GM12878 (cell line): ENCODE measurements around the gene CLEC20A. TPM values are rescaled to one million over a fixed set of nuclear protein-coding genes. Genes with fewer than 3 reads are reported as not detected.

ENCODE experiments used
- ATAC-seq: fragments of 200-7000 bp; cut with Tn5 transposase; 3 replicates; pipeline ENCODE4 v1.9.1; 2020; ENCODE audit warnings: mild to moderate bottlenecking, moderate library complexity
- BruUV-seq: library from RNA; stranded (reverse); fragments of 400-500 nt; replicated peaks from 2 replicates; lab custom pipeline; 2021; lab: Mats Ljungman, UMichigan
- CTCF ChIA-PET: fragments of 300-600 bp; sonication (Branson Sonifier 250); formaldehyde crosslinking; extraction: SDS; loops from one replicate; lab custom pipeline; 2021; ENCODE audit warnings: inconsistent platforms; lab: Yijun Ruan, JAX
- POLR2A ChIA-PET: fragments of 350-600 bp; formaldehyde crosslinking; extraction: SDS; loops from one replicate; lab custom pipeline; 2021; ENCODE audit warnings: inconsistent platforms; lab: Charles Lee
- RAD21 ChIA-PET: fragments of 300-600 bp; sonication (Branson Sonifier 250); formaldehyde crosslinking; loops from one replicate; lab custom pipeline; 2023; ENCODE audit warnings: antibody characterized with exemption; ENCODE audit not compliant: unreplicated experiment; lab: Charles Lee
- SMC1A ChIA-PET: fragments of 300-600 bp; sonication (Branson Sonifier 250); formaldehyde crosslinking; loops from one replicate; lab custom pipeline; 2023; ENCODE audit not compliant: unreplicated experiment, uncharacterized antibody; lab: Charles Lee
- DNase-seq: peaks from one replicate; pipeline ENCODE4 v3.0.0-alpha.2; 2011; ENCODE audit warnings: low read depth, low spot score
- FAIRE-seq: peaks from 3 replicates; lab custom pipeline; 2011; peaks lifted over from hg19 to GRCh38; lab: Jason Lieb, UNC
- H2AFZ ChIP-seq: 2 replicates; pipeline ENCODE4 v1.6.0; 2011; ENCODE audit warnings: low read depth, low read length, control low read depth; ENCODE audit not compliant: control insufficient read depth
- H3K27ac ChIP-seq: 2 replicates; pipeline ENCODE4 v1.5.1; 2011; ENCODE audit warnings: control low read depth; ENCODE audit not compliant: control insufficient read depth, insufficient read depth
- H3K27me3 ChIP-seq, 2 experiments: replicated peaks in 1 of 2; 2 replicates each; pipeline versions ENCODE4 v1.6.0 to v1.6.1; 2011; ENCODE audit warnings: low read length in 1 of 2; ENCODE audit not compliant: control insufficient read depth in 2 of 2, insufficient read depth in 2 of 2
- H3K36me3 ChIP-seq, 2 experiments: 2 replicates each; pipeline ENCODE4 v1.5.1; 2011; ENCODE audit warnings: low read length in 1 of 2; ENCODE audit not compliant: control insufficient read depth in 2 of 2, insufficient read depth in 2 of 2
- H3K4me1 ChIP-seq: 2 replicates; pipeline ENCODE4 v1.6.1; 2011; ENCODE audit warnings: mild to moderate bottlenecking, low read length, moderate library complexity, mixed read lengths; ENCODE audit not compliant: control insufficient read depth, insufficient read depth
- H3K4me2 ChIP-seq: 2 replicates; pipeline ENCODE4 v1.6.0; 2011; ENCODE audit warnings: control low read depth; ENCODE audit not compliant: control insufficient read depth, insufficient read depth
- H3K4me3 ChIP-seq: fragments of 200-600 bp; sonication (generic); 2 replicates; pipeline ENCODE4 v1.5.1; 2016
- H3K79me2 ChIP-seq: 2 replicates; pipeline ENCODE4 v1.6.0; 2011; ENCODE audit warnings: low read length; ENCODE audit not compliant: control insufficient read depth, insufficient read depth
- H3K9ac ChIP-seq: 2 replicates; pipeline ENCODE4 v1.8.0; 2011; ENCODE audit warnings: low read length, control low read depth, mixed read lengths; ENCODE audit not compliant: control insufficient read depth, insufficient read depth
- H3K9me3 ChIP-seq: replicated peaks from 3 replicates; pipeline ENCODE4 v1.5.1; 2011; ENCODE audit warnings: mild to moderate bottlenecking, low read length; ENCODE audit not compliant: control insufficient read depth, insufficient read depth
- H4K20me1 ChIP-seq: 2 replicates; pipeline ENCODE4 v1.6.0; 2011; ENCODE audit not compliant: control insufficient read depth, insufficient read depth
- CBX3 ChIP-seq: fragments of 200-600 bp; sonication (generic); IDR thresholded peaks from 2 replicates; pipeline ENCODE4 v1.6.1; 2016; ENCODE audit warnings: low read depth, borderline replicate concordance
- ETV6 ChIP-seq, 2 experiments: fragments of 450-650 bp in 1 of 2; IDR thresholded peaks in 1 of 2; conservative IDR thresholded peaks in 1 of 2; 2 replicates each; pipeline ENCODE4 v1.6.1; 2014; ENCODE audit warnings: antibody characterized with exemption in 1 of 2, borderline replicate concordance in 1 of 2, low read depth in 1 of 2, mild to moderate bottlenecking in 1 of 2, moderate library complexity in 1 of 2
- HCFC1 ChIP-seq: fragments of 150-350 bp; IDR thresholded peaks from 2 replicates; pipeline ENCODE4 v1.6.1; 2014; ENCODE audit warnings: low read length
- MEF2A ChIP-seq: IDR thresholded peaks from 2 replicates; pipeline ENCODE4 v1.6.1; 2011; ENCODE audit warnings: low read depth, mild to moderate bottlenecking, low read length, moderate library complexity; ENCODE audit not compliant: insufficient read depth
- SMC3 ChIP-seq: IDR thresholded peaks from 2 replicates; pipeline ENCODE4 v1.6.1; 2011; ENCODE audit warnings: low read length, improper control_type of control experiment, borderline replicate concordance
- SP1 ChIP-seq: IDR thresholded peaks from one replicate; pipeline ENCODE4 v1.6.1; 2011; ENCODE audit warnings: low read depth, low read length
- SRF ChIP-seq, 2 experiments: IDR thresholded peaks; 2 replicates each; pipeline ENCODE4 v1.6.1; 2011; ENCODE audit warnings: low read depth in 2 of 2, low read length in 2 of 2, mild to moderate bottlenecking in 1 of 2, moderate library complexity in 1 of 2
- WGBS: methylation state at CpG from one replicate; pipeline ENCODE4 v1.1.6; 2016; ENCODE audit warnings: low lambda C conversion rate; ENCODE audit not compliant: insufficient replicate concordance, insufficient coverage; ENCODE audit errors: missing lambda C conversion rate; 5-methylcytosine and 5-hydroxymethylcytosine counted together
- in situ Hi-C: fragments of 300-500 bp; cut with MboI; formaldehyde crosslinking; loops from 9 replicates; pipeline ENCODE4 v1.14.3; 2018; ENCODE audit warnings: mixed read lengths
- intact Hi-C: fragments of 100-400 bp; cut with micrococcal nuclease; formaldehyde crosslinking; loops from one replicate; pipeline ENCODE4 v1.14.2; 2022; ENCODE audit not compliant: unreplicated experiment
- polyA plus RNA-seq, 11 experiments: library from polyadenylated mRNA; depleted of rRNA in 4 of 11; unstranded in 6 of 11; stranded (reverse) in 5 of 11; fragments of >200 nt; fragmentation: Nextera tagmentation in 4 of 11; fragmentation: Illumina TruSeq in 1 of 11; extraction: Ambion mirVana in 4 of 11; extraction: Trizol in 1 of 11; gene quantifications; 1 replicate in 1 of 11; 2 replicates in 10 of 11; pipeline versions ENCODE4 v1.2.1 to v1.2.3, GENCODE V29; 2011 to 2016; ENCODE audit warnings: inconsistent platforms in 2 of 11, missing spikeins in 2 of 11, low read depth in 1 of 11
- total RNA-seq, 4 experiments: library from RNA; depleted of rRNA in 3 of 4; stranded (reverse); fragments of >200 nt in 3 of 4; fragmentation: Illumina TruSeq in 1 of 4; extraction: Trizol in 1 of 4; gene quantifications; 2 replicates each; pipeline versions ENCODE4 v1.2.1 to v1.2.3, GENCODE V29; 2013 to 2021
- TF ChIP-seq, protein P1 (sequence below): IDR thresholded peaks from 2 replicates; pipeline ENCODE4 v1.6.1; 2011; ENCODE audit warnings: borderline replicate concordance, low read depth, mild to moderate bottlenecking, moderate library complexity, mixed read lengths, low read length; ENCODE audit not compliant: insufficient read depth; ENCODE audit errors: extremely low read length
- TF ChIP-seq, protein P2 (sequence below): fragments of 450-650 bp; conservative IDR thresholded peaks from 2 replicates; pipeline ENCODE4 v1.6.1; 2017; ENCODE audit warnings: mild to moderate bottlenecking, moderate library complexity
- TF ChIP-seq, protein P3 (sequence below): fragments of 450-650 bp; IDR thresholded peaks from 2 replicates; pipeline ENCODE4 v1.6.1; 2018; ENCODE audit warnings: borderline replicate concordance, mild to moderate bottlenecking; ENCODE audit not compliant: partially characterized antibody
- TF ChIP-seq, protein P4 (sequence below): fragments of 450-650 bp; IDR thresholded peaks from 2 replicates; pipeline ENCODE4 v1.6.1; 2017; ENCODE audit warnings: mild to moderate bottlenecking

CLEC20A gene
- total and polyA plus RNA-seq, 10 of the 15 experiments (the other 5 are each of a cell fraction or from before 2014, with no cell fraction given), result not detected

DNA sequence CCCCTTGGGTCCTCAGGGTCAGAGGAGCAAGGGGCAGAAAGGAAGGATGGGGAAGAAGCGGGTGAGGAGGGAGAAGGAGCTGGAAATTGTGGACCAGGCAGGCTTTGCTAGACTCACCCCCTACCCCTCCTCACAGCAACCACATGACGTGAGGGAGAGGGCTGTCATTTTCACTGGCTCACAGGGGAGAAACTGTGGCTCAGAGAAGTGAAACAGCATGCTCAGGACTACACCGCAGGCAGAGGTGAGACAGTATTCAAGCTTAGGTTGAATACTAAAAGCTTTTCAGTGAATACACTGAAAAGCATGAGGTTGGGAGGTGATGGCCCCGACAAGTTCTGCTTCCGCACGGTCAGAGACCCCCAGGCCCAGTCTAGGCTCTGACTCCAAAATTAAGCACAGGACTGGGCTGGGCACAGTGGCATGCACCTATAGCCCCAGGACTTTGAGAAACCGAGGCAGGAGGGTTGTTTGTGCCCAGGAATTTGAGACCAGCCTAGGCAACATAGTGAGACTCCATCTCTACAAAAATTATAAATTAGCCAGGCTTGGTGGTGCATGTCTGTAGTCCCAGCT, 1.2 kb upstream of the CLEC20A start (continued):
- TF ChIP-seq, protein P1, sequence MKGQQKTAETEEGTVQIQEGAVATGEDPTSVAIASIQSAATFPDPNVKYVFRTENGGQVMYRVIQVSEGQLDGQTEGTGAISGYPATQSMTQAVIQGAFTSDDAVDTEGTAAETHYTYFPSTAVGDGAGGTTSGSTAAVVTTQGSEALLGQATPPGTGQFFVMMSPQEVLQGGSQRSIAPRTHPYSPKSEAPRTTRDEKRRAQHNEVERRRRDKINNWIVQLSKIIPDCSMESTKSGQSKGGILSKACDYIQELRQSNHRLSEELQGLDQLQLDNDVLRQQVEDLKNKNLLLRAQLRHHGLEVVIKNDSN, result no peak
- TF ChIP-seq MEF2A, result no peak
- TF ChIP-seq, protein P2, sequence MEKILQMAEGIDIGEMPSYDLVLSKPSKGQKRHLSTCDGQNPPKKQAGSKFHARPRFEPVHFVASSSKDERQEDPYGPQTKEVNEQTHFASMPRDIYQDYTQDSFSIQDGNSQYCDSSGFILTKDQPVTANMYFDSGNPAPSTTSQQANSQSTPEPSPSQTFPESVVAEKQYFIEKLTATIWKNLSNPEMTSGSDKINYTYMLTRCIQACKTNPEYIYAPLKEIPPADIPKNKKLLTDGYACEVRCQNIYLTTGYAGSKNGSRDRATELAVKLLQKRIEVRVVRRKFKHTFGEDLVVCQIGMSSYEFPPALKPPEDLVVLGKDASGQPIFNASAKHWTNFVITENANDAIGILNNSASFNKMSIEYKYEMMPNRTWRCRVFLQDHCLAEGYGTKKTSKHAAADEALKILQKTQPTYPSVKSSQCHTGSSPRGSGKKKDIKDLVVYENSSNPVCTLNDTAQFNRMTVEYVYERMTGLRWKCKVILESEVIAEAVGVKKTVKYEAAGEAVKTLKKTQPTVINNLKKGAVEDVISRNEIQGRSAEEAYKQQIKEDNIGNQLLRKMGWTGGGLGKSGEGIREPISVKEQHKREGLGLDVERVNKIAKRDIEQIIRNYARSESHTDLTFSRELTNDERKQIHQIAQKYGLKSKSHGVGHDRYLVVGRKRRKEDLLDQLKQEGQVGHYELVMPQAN, result no peak

DNA sequence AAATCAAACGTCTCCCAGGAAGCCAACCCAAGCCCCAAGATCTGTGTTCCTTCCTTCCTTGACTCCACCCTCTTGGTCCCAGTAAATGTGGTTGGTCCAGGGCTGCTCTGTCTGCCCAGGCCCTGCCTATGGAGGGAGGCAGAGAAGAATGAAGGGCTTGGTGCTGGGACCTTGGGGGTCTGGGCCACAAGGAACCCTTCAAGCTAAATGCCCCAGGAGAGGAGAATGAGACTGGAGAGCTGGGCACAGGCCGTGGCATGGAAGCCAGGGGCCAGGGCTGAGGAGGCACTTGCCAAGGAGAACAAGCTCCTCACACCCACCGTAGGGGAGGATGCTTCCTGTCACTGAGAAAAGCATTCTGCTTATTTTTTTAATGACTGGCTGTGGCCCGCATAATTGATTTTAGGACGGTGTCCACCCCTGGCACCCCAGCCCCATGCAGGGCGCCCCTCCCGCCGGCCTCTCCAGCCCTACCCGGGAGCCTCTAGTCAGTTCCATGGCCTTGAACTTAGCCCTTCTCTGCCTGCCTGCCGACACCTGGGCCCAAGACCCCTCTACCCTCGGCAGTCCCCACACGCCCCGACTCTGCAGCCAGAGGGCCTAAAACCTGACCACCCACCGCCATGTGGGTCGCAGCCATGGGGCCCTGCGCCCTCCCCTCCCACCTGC, 889 bp downstream of the CLEC20A start:
- no peak overlapping the region for H3K9ac ChIP-seq
- no peak overlapping the region for H3K4me2 ChIP-seq
- no peak overlapping the region for H3K27ac ChIP-seq
- in situ Hi-C loops, result no loop called here
- H3K27me3 ChIP-seq, result no peaks in the 10 kb centered on the region
- H3K4me1 ChIP-seq, result no peaks in the 10 kb centered on the region
- RAD21 ChIA-PET, result no interaction called here
- no peaks in the 10 kb centered on the region for H3K36me3 ChIP-seq
- ATAC-seq (no peak), DNase-seq (no peak), FAIRE-seq (no peak)
- no peak overlapping the region for H2AFZ ChIP-seq
- CTCF ChIA-PET, result interaction anchor here (0.6 to 1.4 kb wide), 2 partner anchors 185 to 1139 kb away, joined by 3 to 4 read pairs; no protein-coding TSS in a partner anchor
- intact Hi-C loops, result no loop called here
- no peaks in the 10 kb centered on the region for H4K20me1 ChIP-seq
- SMC1A ChIA-PET, result interaction anchor here (0.9 kb wide), 1 partner anchor 537 kb away, joined by 3 read pairs; no protein-coding TSS in a partner anchor
- POLR2A ChIA-PET, result no interaction called here
- H3K79me2 ChIP-seq, result no peaks in the 10 kb centered on the region
- BruUV-seq, result no TSS peak
- H3K4me3 ChIP-seq, result no peak overlapping the region
- 39% methylated on average over 14 of the region's 16 CpGs for WGBS
- H3K9me3 ChIP-seq, result no peaks in the 10 kb centered on the region
- TF ChIP-seq CBX3, result no peak
- TF ChIP-seq HCFC1, result no peak
- no peak for TF ChIP-seq ETV6 (conservative IDR thresholded peaks at IDR 0.05 in 1 of 2, IDR thresholded peaks at IDR 0.05 in 1 of 2; ENCODE audit: borderline replicate concordance in 1 of 2, low read depth in 1 of 2)
- TF ChIP-seq SRF (IDR thresholded peaks at IDR 0.05; ENCODE audit: low read depth in 2 of 2, low read length in 2 of 2), result no peak
- TF ChIP-seq, protein P3, sequence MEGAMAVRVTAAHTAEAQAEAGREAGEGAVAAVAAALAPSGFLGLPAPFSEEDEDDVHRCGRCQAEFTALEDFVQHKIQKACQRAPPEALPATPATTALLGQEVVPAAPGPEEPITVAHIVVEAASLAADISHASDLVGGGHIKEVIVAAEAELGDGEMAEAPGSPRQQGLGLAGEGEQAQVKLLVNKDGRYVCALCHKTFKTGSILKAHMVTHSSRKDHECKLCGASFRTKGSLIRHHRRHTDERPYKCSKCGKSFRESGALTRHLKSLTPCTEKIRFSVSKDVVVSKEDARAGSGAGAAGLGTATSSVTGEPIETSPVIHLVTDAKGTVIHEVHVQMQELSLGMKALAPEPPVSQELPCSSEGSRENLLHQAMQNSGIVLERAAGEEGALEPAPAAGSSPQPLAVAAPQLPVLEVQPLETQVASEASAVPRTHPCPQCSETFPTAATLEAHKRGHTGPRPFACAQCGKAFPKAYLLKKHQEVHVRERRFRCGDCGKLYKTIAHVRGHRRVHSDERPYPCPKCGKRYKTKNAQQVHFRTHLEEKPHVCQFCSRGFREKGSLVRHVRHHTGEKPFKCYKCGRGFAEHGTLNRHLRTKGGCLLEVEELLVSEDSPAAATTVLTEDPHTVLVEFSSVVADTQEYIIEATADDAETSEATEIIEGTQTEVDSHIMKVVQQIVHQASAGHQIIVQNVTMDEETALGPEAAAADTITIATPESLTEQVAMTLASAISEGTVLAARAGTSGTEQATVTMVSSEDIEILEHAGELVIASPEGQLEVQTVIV, result no peak
- TF ChIP-seq, protein P1, result no peak
- TF ChIP-seq SP1, result no peak
- no peak for TF ChIP-seq SMC3
- TF ChIP-seq, protein P4, sequence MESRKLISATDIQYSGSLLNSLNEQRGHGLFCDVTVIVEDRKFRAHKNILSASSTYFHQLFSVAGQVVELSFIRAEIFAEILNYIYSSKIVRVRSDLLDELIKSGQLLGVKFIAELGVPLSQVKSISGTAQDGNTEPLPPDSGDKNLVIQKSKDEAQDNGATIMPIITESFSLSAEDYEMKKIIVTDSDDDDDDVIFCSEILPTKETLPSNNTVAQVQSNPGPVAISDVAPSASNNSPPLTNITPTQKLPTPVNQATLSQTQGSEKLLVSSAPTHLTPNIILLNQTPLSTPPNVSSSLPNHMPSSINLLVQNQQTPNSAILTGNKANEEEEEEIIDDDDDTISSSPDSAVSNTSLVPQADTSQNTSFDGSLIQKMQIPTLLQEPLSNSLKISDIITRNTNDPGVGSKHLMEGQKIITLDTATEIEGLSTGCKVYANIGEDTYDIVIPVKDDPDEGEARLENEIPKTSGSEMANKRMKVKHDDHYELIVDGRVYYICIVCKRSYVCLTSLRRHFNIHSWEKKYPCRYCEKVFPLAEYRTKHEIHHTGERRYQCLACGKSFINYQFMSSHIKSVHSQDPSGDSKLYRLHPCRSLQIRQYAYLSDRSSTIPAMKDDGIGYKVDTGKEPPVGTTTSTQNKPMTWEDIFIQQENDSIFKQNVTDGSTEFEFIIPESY, result no peak
